NB4 (cell line): ENCODE data around the gene ADCY10.

Experiments
- CTCF ChIP-seq: IDR thresholded peaks from one replicate; pipeline ENCODE4 v1.5.1; 2012; ENCODE audit warnings: low read depth, low read length
- MAX ChIP-seq: IDR thresholded peaks from 2 replicates; pipeline ENCODE4 v1.6.1; 2011; ENCODE audit warnings: low read depth, low read length
- POLR2A ChIP-seq: IDR thresholded peaks from 2 replicates; pipeline ENCODE4 v1.6.1; 2011; ENCODE audit warnings: mild to moderate bottlenecking; ENCODE audit not compliant: insufficient read length; ENCODE audit errors: extremely low read depth

- TF ChIP-seq CTCF: no peak
- no peak for TF ChIP-seq POLR2A
- TF ChIP-seq MAX: no peak
Observed at GRCh38 chr1:167893798-167894197, 20.1 kb downstream of the ADCY10 start.
